ENCODE results near the gene HPN. TPM values are rescaled to one million over a fixed set of nuclear protein-coding genes. Genes with fewer than 3 reads are reported as not detected.
"Not testable (repeated sequence)": the region's sequence is repeated elsewhere in the genome, so short reads cannot be mapped to it uniquely, and the experiment has no call there.

The HPN gene
- total RNA-seq, 2 experiments from 2014 or later: 0.11 TPM; not detected in 1

DNA sequence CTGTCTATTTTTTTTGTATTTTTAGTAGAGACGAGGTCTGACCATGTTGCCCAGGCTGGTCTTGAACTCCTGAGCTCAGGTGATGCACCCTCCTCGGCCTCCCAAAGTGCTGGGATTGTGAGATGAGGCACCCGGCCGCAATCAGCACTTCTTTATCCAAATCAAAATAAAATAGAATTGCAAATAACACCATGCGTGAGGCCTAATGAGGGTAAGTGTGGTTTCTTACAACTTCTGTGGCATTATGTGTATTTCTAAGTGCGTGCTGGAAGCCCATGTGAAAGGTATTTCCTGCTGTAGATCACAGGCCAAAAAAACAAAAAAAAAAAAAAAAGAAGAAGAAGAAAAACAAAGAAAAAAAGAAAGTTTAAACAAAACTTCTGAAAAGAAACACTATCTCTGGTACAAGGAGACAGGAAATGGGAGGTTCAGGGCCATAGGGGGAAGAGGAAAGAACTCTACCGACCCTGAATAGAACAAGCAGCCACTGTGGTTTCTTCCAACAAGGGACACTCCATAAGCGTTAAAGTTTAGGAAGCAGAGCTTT lies 44.4 kb upstream of the HPN start:
- H3K9me3 Mint-ChIP-seq: no peaks in the 10 kb centered on the region
- intact Hi-C loops (cut with micrococcal nuclease): no loop called here
- peaks cover 32% of the 10 kb centered on the region for H3K4me1 Mint-ChIP-seq (ENCODE audit: low read depth)
- TF ChIP-seq CTCF (IDR thresholded peaks at IDR 0.05): no peak
- CTCF ChIA-PET: interaction anchor here (1.0 to 5.1 kb wide), 2 partner anchors 16 to 24 kb away, joined by 3 to 31 read pairs; no protein-coding TSS in a partner anchor
- POLR2A ChIA-PET: interaction anchor here (0.6 to 2.5 kb wide), 6 partner anchors 10 to 268 kb away, joined by 3 to 7 read pairs (median 3); no protein-coding TSS in a partner anchor
- peaks cover 13% of the 10 kb centered on the region for H3K36me3 Mint-ChIP-seq (ENCODE audit: low read depth)
- peak overlapping the region; percentile 54 for H3K4me3 Mint-ChIP-seq
- no peaks in the 10 kb centered on the region for H3K27me3 Mint-ChIP-seq
- peak overlapping the region; percentile 98 for H3K27ac Mint-ChIP-seq
- no peak for ATAC-seq
- no peak for DNase-seq

DNA sequence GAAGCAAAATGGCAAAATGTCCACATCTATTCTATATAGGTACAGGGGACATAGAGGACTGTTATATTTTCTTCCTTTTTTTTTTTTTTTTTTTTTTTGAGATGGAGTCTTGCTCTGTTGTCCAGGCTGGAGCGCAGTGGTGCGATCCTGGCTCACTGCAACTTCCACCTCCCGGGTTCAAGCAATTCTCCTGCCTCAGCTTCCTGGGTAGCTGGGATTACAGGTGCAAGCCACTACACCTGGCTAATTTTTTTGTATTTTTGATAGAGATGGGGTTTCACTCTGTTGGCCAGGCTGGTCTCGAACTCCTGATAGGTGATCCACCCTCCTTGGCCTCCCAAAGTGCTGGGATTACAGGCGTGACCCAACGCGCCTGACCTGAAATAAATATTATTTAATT lies 43.3 kb upstream of the HPN start:
- H3K36me3 Mint-ChIP-seq (ENCODE audit: low read depth): peaks cover 24% of the 10 kb centered on the region
- peaks cover 41% of the 10 kb centered on the region for H3K4me1 Mint-ChIP-seq (ENCODE audit: low read depth)
- ATAC-seq; intact Hi-C loops (cut with micrococcal nuclease); DNase-seq; H3K27me3 Mint-ChIP-seq; H3K9me3 Mint-ChIP-seq: not testable (repeated sequence)
- ChIA-PET POLR2A (interaction anchor here (1.0 kb wide), 1 partner anchor 36 kb away, joined by 3 read pairs; no protein-coding TSS in a partner anchor), CTCF (interaction anchor here (5.1 kb wide), 1 partner anchor 15 kb away, joined by 31 read pairs; no protein-coding TSS in a partner anchor)
- H3K4me3 Mint-ChIP-seq: peak overlapping the region; percentile 54
- H3K27ac Mint-ChIP-seq: peak overlapping the region; percentile 98

DNA sequence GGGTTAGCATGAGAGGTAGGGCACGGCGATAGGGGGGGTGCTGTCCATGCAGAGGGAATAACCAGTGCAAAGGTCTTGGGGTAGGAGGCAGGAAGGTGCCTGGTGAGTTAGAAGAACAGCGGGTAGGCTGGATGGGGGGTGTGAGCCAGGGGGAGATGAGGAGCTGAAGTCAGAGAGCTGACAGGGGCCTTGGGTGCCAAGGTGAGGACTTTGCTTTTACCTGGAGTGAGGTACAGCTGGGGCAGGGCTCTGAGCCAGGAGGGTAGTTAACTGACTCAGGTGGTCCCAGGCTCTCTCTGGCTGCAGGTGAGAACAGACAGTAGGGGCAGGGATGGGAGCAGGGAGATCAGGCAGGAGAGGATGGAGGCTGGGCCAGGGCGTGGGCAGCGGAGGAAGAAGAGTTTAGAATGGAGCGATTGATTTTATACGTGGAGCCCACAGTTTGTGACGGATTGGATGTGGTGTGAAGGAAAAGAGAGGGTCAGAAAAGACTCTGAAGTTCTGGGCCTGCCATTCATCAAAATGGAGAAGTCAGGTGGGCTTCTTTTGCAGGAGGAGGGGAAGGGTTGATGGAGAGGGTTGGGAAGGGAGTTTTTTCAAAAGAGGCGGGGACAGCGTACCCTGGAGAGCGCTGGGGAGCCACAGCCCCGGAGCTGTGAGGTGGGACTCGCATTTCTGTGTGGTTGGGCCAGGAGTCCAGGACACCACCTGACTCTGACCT lies 42.6 kb upstream of the HPN start:
- H3K36me3 Mint-ChIP-seq (ENCODE audit: low read depth): peaks cover 29% of the 10 kb centered on the region
- peak overlapping the region; percentile 87 for H3K27ac Mint-ChIP-seq
- H3K4me1 Mint-ChIP-seq (ENCODE audit: low read depth): peaks cover 48% of the 10 kb centered on the region
- no peak for TF ChIP-seq CTCF (IDR thresholded peaks at IDR 0.05)
- intact Hi-C loops (cut with micrococcal nuclease): no loop called here
- H3K4me3 Mint-ChIP-seq: peak overlapping the region; percentile 99
- ATAC-seq: peak; percentile 1
- CTCF ChIA-PET: interaction anchor here (3.5 to 5.1 kb wide), 2 partner anchors 14 to 27 kb away, joined by 18 to 31 read pairs; no protein-coding TSS in a partner anchor
- H3K9me3 Mint-ChIP-seq: no peaks in the 10 kb centered on the region
- DNase-seq: no peak
- POLR2A ChIA-PET: interaction anchor here (1.0 to 2.9 kb wide), 5 partner anchors 9 to 31 kb away, joined by 3 to 16 read pairs (median 8); no protein-coding TSS in a partner anchor
- no peaks in the 10 kb centered on the region for H3K27me3 Mint-ChIP-seq

DNA sequence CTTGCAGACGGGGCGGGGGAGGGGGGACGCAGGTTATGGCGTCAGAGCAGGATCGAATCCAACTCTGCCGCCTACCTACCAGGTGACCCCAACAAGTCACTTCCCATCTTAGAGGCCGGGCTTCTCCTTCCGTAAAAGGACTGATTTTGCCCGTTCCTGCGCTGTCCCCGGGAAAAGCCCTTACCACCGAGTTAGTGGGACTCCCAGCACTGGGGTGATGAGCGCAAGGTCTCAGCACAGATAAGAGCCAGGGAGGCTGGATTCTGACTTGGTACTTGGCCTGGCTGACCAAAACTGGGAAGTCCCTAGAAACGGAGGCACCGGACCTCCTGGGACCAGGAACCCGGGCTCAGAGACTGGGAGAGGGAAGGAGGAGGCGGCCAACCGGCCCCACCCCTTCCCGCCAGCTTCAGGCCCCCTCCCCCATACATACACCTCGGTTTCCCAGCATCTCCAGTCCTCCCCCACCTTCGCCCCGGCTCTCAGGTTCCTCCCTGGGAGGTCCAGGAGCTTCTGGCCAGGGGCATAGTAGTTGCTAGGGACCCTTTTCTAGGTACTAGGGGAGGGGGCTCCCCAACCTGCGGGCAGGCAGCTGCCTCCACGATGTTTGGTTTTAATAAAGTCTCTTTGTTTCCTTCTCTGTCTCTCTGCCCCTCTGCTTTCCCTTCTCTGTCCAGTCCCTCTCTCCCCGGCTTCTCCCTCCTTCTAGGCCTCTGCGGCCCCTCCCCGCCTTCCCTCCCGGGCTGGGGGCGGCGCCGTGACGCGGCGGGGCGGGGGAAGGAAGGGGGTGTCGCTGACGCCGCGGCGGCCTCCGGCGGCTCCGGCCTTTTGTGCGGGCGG lies 41.8 kb upstream of the HPN start, which contains the start of gene GRAMD1A:
Gene GRAMD1A, plus strand, starts transcription at position 826 of the 840 bp plus-strand sequence. CDS start 156 bp downstream, outside the sequence.
- Mint-ChIP-seq H3K4me1 (ENCODE audit: low read depth) (peaks cover 56% of the 10 kb centered on the region), H3K27ac (peak within 1 kb of the TSS; percentile 97), H3K36me3 (ENCODE audit: low read depth) (peaks cover 33% of the 10 kb centered on the region), H3K9me3 (no peaks in the 10 kb centered on the region), H3K4me3 (peak within 1 kb of the TSS; percentile 99), H3K27me3 (no peaks in the 10 kb centered on the region)
- peak; percentile 54 for ATAC-seq
- ChIA-PET CTCF (interaction anchor here (3.5 to 5.1 kb wide), 2 partner anchors 13 to 27 kb away, joined by 18 to 31 read pairs; no protein-coding TSS in a partner anchor), POLR2A (interaction anchor here (1.0 to 2.9 kb wide), 8 partner anchors 7 to 36 kb away, joined by 3 to 16 read pairs (median 3); no protein-coding TSS in a partner anchor)
- peak; percentile 77 for DNase-seq
- no peak for TF ChIP-seq CTCF (IDR thresholded peaks at IDR 0.05)
- intact Hi-C loops (cut with micrococcal nuclease): no loop called here

GRCh38 chr19:35000338-35000646 lies 41.2 kb upstream of the HPN start:
- H3K27me3 Mint-ChIP-seq: no peaks in the 10 kb centered on the region
- POLR2A ChIA-PET: interaction anchor here (0.9 to 2.9 kb wide), 9 partner anchors 8 to 37 kb away, joined by 3 to 16 read pairs (median 3); no protein-coding TSS in a partner anchor
- no peaks in the 10 kb centered on the region for H3K9me3 Mint-ChIP-seq
- intact Hi-C loops (cut with micrococcal nuclease): no loop called here
- peaks cover 56% of the 10 kb centered on the region for H3K4me1 Mint-ChIP-seq (ENCODE audit: low read depth)
- TF ChIP-seq CTCF (IDR thresholded peaks at IDR 0.05): no peak
- CTCF ChIA-PET: interaction anchor here (3.5 to 5.1 kb wide), 2 partner anchors 12 to 28 kb away, joined by 18 to 31 read pairs; no protein-coding TSS in a partner anchor
- no peak for ATAC-seq
- peaks cover 35% of the 10 kb centered on the region for H3K36me3 Mint-ChIP-seq (ENCODE audit: low read depth)
- peak overlapping the region; percentile 99 for H3K4me3 Mint-ChIP-seq
- no peak overlapping the region for H3K27ac Mint-ChIP-seq
- no peak for DNase-seq

Data from activated CD8-positive, alpha-beta T cell treated with anti-CD3 and anti-CD28 coated beads for 36 hours (primary cell).